GM18951 (cell line): ENCODE results near the gene PTK6.
"Not testable (repeated sequence)": the region's sequence is repeated elsewhere in the genome, so short reads cannot be mapped to it uniquely, and the experiment has no call there.

Source experiments
- POLR2A ChIP-seq: IDR thresholded peaks from 4 replicates; pipeline ENCODE4 v1.6.1; 2011; ENCODE audit warnings: mild to moderate bottlenecking; ENCODE audit not compliant: insufficient read length, insufficient read depth; ENCODE audit errors: extremely low read depth
- in situ Hi-C: fragments of 300-500 bp; cut with MboI; formaldehyde crosslinking; loops from one replicate; pipeline ENCODE4 v1.12.0; 2022; ENCODE audit warnings: low sequenced_read_pairs, mixed read lengths, inconsistent platforms; ENCODE audit not compliant: unreplicated experiment

The PTK6 gene

DNA sequence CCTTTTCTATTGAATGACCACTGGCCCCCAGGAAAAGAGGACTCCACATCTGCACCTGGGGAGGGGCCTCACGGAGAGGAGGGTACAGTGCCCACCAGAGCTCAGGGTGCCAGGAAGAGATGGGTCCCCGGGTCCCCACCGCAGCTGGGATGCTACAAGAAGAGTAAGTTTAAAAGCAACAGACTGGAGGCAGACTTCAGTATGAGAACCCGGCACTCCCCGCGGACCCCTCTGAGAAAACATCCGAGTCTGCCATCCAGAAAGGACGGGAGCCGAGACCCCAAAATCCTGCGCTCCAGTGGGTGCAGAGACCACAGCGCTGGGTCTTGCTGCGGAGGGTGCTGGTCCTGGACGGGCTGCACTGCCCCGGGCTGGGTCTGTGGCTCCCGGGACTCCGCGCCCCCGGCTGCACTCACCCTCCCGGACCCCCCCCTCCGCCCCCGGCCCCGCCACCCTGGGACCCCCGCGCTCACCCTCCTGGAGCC lies 36.5 kb upstream of the PTK6 start:
- no peak for TF ChIP-seq POLR2A
- in situ Hi-C loops, result no loop called here

DNA sequence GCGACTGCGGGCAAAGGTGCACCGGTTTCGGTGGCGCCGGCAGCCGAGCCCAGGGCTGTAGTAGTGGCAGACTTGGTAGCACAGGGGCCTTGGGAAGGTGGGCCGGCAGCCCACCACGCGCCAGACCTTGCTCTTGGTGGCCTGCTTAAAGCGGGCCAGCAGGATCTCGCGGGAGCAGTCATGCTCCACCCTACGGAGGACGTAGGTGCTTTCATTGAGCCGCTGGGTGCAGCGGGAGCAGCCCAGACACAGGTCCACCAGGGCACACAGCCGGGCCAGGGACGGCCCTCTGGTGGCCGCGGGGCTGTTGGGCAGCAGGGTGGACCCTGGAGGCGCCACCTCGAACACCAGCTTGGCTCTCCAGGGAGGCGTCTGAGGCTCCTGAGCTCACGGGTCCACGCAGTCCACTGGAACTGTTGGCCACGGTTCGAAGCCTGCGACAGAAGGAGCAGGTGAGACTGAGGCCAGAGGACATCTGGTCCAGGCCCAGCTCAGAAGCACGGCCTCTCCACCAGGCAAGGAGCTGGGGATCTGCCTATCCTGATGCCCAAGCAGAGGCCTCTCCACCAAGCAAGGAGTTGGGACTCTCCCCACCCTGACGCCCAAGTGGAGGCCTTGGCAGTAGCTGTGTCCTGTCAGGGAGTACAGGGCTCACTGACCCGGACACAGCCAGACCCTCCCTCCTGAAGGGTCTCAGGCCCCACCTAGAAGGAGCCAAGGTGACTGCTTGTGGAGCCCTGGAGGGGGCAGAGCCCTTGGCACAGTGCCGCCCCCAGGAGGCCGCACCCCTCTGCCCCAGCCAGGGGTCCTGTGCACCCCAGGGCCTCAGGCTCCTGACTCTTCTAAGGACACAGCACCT lies 35.8 kb upstream of the PTK6 start:
- no peak for TF ChIP-seq POLR2A
- in situ Hi-C loops, result no loop called here

DNA sequence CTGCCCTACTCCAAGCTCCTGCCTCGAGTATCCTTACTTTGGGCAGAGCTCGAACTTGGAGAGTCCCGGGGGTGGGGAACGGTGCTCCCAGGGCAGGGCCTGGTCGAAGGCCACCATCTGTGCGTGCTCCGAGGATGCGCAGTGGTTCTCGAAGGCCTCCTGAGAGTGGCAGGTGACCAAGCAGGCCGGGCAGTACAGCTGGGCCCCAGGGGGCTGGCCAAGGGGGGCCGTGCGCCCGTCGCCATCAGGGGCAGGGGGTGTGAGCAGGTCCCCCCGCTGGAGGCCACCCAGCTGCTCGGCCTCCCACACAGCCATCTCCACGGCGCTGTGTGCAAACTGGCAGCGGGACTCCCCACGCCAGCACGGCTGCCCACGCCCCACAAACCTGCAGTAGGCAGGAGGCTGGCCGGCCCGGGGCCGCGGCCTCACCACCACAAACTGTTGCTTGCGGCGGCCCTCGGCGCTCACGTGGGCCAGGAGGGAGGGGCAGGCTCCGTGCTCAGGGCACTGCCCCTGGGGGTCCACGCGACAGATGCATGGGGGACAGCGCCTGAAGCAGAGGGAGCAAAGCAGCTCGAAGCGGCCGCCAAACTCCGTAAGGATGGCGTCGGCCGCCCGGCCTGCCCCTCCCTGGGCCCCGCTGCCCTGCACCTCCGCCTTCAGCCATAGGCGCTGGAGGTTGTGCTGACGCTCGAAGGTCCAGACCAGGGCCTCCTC lies 35.1 kb upstream of the PTK6 start:
- in situ Hi-C loops, result no loop called here
- no peak for TF ChIP-seq POLR2A

DNA sequence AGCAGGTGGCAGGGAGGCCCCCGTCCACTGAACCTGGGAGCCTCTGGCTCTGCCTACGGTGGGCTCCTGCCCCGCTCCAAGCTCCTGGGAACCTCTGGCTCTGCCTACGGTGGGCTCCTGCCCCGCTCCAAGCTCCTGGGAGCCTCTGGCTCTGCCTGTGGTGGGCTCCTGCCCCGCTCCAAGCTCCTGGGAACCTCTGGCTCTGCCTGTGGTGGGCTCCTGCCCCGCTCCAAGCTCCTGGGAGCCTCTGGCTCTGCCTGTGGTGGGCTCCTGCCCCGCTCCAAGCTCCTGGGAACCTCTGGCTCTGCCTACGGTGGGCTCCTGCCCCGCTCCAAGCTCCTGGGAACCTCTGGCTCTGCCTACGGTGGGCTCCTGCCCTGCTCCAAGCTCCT lies 33.9 kb upstream of the PTK6 start:
- in situ Hi-C loops, result not testable (repeated sequence)

DNA sequence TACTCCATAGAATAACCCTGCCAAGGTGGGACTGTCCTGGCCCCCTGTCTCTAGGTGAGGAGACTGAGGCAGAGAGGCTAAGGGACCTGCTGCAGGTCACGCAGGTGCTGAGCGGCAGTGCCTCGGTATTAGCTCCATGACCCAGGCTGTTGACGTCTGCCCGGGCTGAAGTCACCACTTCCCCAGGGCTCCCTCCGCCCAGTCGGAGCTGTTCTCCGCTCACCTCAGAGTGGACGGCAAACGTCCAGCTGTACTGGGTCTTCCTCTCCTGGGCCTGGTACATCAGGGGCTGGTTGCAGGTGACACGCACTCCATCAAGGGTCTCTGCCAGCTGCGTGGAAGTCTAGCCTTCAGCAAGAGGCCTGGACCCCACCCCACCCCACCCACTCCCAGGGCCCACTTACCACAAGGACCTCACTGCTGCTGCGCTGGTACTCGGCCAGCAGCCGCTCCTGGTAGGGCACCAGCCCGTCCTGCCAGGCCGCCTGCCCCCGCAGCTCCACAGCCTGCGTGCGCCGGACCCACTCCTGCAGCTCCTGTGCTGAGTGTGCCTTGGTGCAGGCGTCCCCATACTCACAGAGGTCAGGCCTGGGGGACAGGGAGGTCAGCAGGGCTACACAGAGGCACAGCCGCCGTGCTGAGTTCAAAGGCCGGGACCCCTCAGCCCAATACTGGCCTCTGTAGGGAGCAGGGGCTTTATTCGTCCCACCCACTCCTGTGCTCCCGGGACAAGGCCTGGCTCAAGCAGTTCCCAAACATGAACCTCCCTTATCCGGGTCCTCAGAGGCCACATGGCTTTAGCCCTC lies 33.3 kb upstream of the PTK6 start:
- in situ Hi-C loops, result no loop called here
- TF ChIP-seq POLR2A, result no peak

DNA sequence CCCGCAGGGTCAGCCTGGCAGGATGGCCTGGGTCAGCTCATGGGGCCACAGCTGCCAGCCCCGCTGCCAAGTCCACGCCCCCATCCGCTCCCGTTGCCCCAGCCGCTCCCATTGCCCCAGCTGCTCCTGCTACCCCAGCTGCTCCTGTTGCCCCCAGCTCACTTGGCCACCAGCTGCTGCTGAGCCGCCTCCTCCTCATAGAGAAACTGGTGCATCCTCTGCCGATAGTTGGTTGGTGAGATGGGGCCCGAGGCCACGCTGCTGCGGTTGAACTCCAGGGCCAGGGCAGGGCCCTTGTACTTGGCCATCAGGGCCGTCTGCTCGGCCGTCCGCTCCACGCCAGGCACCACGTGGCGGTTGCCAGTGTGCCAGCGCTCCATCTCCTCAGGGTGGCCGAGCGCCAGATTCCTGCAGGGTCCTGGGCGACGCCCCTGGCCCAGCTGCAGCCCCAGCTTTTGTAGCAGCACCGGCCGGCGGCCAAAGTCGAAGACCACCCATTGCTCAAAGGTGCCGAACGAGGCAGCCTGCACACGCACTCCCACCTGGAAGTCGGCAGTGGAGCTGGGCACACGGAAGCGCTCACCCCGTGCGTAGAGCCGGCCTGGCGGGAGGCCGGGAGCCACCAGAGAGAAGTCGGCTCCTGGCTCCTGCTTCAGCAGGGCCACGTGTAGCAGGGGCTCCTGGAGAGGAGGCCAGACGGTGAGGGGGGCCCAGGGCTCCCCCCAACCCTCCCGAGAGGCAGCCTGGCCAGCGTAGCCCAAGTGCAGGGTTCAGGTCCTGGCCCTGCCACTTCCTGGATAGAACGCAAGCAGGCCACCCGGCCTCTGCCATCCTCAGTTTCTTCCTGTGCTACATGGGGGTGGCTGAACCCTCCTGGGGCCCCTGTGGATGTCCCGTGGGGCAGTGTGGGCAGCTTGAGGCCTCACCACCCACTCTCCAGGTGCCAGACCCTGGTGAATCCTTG lies 32.1 kb upstream of the PTK6 start:
- no peak for TF ChIP-seq POLR2A
- in situ Hi-C loops, result no loop called here

DNA sequence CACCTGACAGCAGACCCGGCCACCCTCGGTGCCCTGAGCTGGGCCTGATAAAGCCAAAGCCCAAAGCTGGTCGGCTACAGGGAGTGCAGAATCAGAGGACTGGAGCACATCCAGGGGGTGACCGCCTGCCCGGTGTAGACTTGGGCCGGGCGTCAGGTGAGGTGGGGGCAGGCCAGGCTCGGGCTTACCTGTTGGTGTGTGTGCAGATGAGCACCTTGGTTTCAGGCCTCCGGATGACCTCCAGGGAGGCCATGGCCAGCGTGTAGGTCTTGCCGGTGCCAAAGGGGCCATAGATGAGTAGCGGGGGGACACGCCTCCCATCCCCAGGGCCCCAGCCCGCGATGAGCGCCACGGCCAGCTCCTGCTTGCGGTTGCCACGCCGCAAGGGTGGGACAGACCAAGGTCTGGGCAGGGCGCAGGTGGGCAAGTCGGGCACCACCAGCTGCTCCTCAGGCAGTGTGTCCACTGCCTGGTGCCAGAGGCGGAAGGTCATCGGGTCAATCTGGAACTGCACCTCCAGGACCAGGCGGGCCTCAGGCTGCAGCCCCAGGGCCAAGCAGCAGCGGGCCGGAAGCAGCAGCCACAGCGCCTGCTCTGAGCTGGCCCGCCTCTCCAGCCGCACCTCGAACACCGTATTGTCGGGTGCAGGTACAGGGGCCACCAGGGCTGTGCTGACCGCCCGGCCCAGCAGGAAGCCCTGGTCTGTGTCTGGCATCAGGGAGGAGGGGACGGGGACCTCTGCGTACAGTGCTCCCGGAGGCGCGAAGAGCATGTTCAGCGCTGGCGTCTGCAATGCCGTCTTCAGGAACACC lies 31.2 kb upstream of the PTK6 start:
- TF ChIP-seq POLR2A, result peak; percentile 17
- in situ Hi-C loops, result no loop called here

DNA sequence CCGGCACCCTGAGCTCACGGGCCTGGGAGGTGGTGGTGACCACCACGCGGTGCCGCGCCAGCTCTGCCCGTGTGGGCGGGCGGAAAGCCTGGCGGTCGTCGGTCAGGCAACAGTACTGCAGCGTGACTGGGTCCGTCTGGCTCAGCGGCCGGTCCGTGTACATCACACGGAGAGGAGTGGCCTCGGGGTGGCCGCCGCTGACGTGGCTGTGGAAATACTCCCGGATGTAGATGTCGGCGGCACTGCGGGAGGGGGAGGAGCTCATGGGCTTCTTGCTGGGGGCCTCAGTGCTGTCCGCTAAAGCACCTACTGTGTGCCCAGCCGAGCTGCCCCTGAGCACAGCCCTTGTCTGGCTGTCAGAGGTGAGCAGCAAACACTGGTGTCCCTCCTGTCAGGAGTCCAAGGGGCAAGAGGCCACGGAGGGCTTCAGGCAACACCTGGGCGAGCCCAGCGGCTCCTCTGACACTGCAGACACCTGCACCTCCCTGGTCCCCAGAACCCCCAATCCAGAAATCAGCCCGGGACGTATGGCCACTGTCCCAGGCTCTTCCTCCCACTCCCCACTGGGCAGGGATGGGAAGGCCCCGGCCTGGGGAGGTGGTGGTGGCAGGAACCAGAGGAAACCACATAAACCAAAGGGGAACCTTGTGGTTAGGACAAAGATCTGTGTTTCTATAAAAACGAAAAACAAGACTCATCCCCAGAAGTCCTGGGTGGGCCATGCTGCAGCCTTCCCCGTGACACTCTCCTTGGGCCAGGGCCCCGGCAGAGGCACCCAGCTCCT lies 30.4 kb upstream of the PTK6 start:
- TF ChIP-seq POLR2A, result no peak
- in situ Hi-C loops, result no loop called here

DNA sequence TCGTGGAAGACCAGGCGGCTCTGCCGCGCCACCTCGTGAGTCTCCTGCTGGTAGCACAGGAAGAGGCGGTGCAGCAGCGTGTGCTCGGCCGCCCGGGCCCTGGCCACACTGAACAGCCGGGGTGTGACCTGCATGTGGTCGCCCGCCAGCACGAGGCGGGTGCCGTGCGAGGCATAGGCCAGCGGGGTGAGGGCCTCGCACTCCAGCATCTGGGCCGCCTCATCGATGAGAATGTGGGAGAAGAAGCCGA lies 29.9 kb upstream of the PTK6 start:
- in situ Hi-C loops, result no loop called here
- no peak for TF ChIP-seq POLR2A

DNA sequence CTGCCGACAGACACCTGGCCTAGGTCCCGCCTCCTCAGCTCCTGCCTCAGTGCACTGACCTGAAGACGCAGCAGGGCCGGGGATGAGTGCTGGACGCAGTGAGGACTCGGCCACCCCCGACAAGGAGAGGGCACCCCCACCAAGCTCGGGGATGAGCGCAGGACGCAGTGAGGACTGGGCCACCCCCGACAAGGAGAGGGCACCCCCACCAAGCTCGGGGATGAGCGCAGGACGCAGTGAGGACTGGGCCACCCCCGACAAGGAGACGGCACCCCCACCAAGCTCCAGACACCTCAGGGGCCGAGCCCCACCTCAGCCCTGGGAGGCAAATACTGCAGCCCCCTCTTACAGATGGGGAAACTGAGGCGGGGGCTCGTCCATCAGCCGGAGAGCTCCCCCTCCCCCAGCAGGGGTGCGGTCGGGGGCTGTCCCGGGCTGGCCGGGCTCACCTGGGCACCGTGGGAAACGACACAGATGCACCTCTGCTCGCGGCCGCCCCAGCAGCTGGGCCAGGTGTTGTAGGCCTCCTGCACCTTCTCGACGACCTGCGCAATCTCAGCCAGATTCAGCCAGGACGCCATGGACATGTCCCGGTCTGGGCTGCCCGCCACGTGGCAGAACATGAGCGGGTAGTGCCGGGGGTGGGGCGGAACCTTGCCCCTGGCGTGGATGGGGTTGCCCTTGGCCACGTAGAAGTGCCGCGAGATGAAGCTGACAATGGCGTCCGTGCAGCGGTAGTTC lies 29.4 kb upstream of the PTK6 start:
- TF ChIP-seq POLR2A, result no peak
- in situ Hi-C loops, result no loop called here
